ENCODE data around the gene SERPINA5. TPM values are rescaled to one million over a fixed set of nuclear protein-coding genes. Genes with fewer than 3 reads are reported as not detected.

SERPINA5 gene
- total RNA-seq, 1 experiment from 2014 or later: 3.0 TPM

DNA sequence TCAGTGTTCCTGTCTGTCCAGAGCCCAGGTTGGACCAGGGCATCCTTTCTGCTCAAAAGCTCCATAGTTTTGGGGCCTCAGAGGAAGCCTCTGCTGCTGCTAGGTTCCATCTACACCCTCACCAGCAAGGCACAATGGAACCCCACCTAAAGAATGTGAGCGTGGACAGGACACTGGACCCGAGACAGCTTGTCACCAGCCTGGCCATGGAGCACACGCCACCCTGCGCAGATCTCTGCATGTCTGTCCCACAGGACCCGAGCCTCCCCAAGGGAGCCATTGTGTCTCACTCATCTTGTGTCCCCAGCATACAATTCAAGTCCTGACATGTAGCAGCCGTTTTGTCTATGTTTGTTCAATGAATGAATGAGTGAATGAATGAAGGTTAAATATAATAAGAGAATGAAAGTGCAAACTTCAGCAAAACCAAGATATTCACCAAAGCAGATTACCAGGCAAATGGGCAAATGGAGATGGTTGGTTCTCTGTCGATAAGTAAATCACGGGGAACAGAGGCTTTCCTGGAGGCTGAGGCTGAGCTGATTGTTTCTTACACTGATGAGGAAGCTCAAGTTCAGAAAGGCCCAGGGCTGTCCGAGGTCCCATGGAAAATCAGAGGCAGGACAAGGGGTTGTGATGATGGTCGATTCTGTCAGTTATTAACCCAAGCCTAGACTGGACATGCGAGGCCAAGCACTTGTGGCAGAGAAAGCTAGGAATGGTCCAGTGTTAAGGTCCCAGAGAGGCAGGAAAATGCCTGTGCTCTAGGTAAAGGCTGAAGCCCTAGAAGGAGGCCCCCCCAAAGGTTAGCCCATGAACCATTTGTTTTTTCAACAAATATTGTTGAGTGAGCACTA, 58.0 kb downstream of the SERPINA5 start:
- intact Hi-C loops (cut with micrococcal nuclease): no loop called here
- POLR2A ChIA-PET: interaction anchor here (1.1 kb wide), 1 partner anchor 40 kb away, joined by 5 read pairs; no protein-coding TSS in a partner anchor

More for the DNA sequence above, 58.0 kb downstream of the SERPINA5 start:
- Histone ChIP-seq H3K36me3 (ENCODE audit: control insufficient read depth in 1 of 2, insufficient read depth in 2 of 2, low read length in 2 of 2) (no peaks in the 10 kb centered on the region), H4K20me1 (ENCODE audit: insufficient read depth) (no peaks in the 10 kb centered on the region), H3K27me3 (ENCODE audit: insufficient read depth, low read length) (no peaks in the 10 kb centered on the region), H3K27ac (ENCODE audit: low read depth, low read length) (no peak overlapping the region), H3K9ac (ENCODE audit: low read length) (no peak overlapping the region), H2AFZ (ENCODE audit: low read depth, low read length, poor library complexity, severe bottlenecking) (no peak overlapping the region), H3K79me2 (ENCODE audit: insufficient read depth, low read length) (no peaks in the 10 kb centered on the region), H3K9me3 (ENCODE audit: control insufficient read depth in 1 of 2, insufficient read depth in 1 of 2, low read depth in 1 of 2, low read length in 2 of 2) (no peaks in the 10 kb centered on the region), H3K4me2 (ENCODE audit: low read length) (no peak overlapping the region), H3K4me1 (ENCODE audit: control insufficient read depth in 1 of 2, insufficient read depth in 2 of 2, low read length in 2 of 2) (peaks cover 4 to 13% of the 10 kb centered on the region in 2 experiments; a peak in 3 of 4 replicates), H3K9me2 (ENCODE audit: insufficient read depth) (no peaks in the 10 kb centered on the region), H3K4me3 (replicated peaks in 1 of 2; ENCODE audit: low read depth in 1 of 2, low read length in 2 of 2) (no peak overlapping the region)
- BruUV-seq (replicated peaks): no TSS peak
- TF ChIP-seq, protein P1, sequence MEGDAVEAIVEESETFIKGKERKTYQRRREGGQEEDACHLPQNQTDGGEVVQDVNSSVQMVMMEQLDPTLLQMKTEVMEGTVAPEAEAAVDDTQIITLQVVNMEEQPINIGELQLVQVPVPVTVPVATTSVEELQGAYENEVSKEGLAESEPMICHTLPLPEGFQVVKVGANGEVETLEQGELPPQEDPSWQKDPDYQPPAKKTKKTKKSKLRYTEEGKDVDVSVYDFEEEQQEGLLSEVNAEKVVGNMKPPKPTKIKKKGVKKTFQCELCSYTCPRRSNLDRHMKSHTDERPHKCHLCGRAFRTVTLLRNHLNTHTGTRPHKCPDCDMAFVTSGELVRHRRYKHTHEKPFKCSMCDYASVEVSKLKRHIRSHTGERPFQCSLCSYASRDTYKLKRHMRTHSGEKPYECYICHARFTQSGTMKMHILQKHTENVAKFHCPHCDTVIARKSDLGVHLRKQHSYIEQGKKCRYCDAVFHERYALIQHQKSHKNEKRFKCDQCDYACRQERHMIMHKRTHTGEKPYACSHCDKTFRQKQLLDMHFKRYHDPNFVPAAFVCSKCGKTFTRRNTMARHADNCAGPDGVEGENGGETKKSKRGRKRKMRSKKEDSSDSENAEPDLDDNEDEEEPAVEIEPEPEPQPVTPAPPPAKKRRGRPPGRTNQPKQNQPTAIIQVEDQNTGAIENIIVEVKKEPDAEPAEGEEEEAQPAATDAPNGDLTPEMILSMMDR (IDR thresholded peaks at IDR 0.05 in 2 of 3, conservative IDR thresholded peaks at IDR 0.05 in 1 of 3; ENCODE audit: borderline replicate concordance in 1 of 3, insufficient read depth in 1 of 3, low read depth in 2 of 3, low read length in 2 of 3): no peak
- TF ChIP-seq RAD21 (IDR thresholded peaks at IDR 0.05; ENCODE audit: low read depth): no peak
- no peak for TF ChIP-seq FOSL1 (IDR thresholded peaks at IDR 0.05; ENCODE audit: low read depth)
- no peak for TF ChIP-seq ZBTB33 (IDR thresholded peaks at IDR 0.05; ENCODE audit: extremely low read depth, insufficient replicate concordance, low read length)
- no peak for TF ChIP-seq SIN3A (IDR thresholded peaks at IDR 0.05; ENCODE audit: low read depth)
- TF ChIP-seq SP1 (IDR thresholded peaks at IDR 0.05; ENCODE audit: low read depth): no peak
- TF ChIP-seq, protein P2, sequence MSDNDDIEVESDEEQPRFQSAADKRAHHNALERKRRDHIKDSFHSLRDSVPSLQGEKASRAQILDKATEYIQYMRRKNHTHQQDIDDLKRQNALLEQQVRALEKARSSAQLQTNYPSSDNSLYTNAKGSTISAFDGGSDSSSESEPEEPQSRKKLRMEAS (IDR thresholded peaks at IDR 0.05): no peak
- no peak for TF ChIP-seq ZFX (IDR thresholded peaks at IDR 0.05)
- no peak for TF ChIP-seq JUND (IDR thresholded peaks at IDR 0.05)
- no peak for TF ChIP-seq TCF7L2 (IDR thresholded peaks at IDR 0.05; ENCODE audit: borderline replicate concordance, extremely low read depth, insufficient read depth, insufficient read length)
- ChIA-PET CTCF (interaction anchor here (1.1 kb wide), 1 partner anchor 29 kb away, joined by 3 read pairs; no protein-coding TSS in a partner anchor), RAD21 (ENCODE audit: low non-redundant PET in 1 of 2, low total read pairs in 2 of 2, uncharacterized antibody in 2 of 2, unreplicated experiment in 2 of 2) (no interaction called here)
- no peak for ATAC-seq
- no peak for DNase-seq (ENCODE audit: low read depth, low spot score)
